COLO668 (cell line): ENCODE measurements around the gene CYP27A1.
"Not testable (repeated sequence)": the region's sequence is repeated elsewhere in the genome, so short reads cannot be mapped to it uniquely, and the experiment has no call there.

ENCODE experiments used
- DNase-seq: peaks from one replicate; lab custom pipeline; 2025; ENCODE audit not compliant: unreplicated experiment; lab: John Stamatoyannopoulos, UW

The CYP27A1 gene

DNA sequence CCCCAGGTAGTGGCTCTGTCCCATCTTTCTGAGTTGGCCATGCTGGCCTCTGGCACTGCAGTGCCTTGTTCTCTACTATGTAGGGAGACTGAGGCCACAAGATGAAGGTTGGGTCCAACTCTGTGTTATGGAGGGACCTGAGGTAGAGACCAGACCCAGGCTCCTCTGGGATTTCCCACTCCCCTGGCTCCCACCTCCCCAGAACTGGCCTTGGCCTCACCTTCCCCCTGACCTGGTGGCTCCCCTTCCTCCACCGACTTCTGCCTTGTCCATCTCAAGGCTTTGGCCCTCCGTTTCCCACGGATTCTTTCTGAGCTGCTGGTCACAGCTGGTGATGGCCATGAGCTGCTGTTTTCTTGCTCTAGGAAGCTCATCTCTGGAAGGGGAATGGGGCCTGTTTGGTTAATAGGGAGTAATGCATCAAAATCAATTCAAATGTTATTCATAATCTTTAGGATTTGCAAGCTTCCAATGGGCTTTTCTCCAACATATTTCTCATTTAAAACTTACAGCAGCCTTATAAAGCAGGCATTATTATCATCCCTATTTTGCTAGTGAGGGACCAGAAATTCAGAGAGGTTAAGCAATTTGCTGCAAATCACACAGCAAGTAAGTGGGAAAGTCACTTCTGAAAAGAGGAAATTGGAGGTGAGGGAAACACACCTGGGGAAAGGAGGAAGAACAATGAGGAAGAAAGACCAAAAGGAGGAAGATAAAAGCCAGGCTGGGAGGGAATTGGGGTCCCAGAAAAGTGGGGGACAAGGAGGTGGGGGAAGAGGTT, 48.8 kb downstream of the CYP27A1 start:
- no peak for DNase-seq

DNA sequence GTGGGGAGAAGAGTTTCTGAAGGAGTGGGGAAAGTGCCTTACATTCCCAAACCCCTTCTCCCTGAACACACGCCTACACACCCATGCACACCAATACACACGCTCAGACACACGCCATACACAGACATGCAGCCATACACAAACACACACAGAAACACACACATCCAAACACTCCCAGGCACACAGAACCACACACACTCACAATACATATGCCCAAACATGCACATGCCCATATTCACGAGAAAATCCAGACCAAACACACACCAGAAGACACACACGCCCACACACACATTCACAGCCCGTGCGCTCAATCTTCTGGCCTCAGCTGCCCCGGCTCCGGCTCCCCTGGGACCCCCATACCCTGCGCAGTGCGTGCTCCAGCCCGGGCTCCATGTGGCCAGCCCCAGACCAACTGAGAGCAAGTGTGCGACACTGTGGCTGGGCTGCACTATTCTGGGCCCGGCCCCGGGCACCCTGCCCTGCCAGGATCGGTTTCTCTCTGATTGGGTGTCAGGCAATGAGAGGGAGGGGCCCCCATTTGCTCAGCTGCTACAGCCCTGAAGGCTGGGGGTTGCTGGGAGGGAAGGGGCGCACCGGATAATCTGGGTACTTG, 49.5 kb downstream of the CYP27A1 start, which contains the start of gene PRKAG3:
PRKAG3 (minus strand) TSS at position 426 of the 613 bp plus-strand sequence.
- DNase-seq, result no peak

DNA sequence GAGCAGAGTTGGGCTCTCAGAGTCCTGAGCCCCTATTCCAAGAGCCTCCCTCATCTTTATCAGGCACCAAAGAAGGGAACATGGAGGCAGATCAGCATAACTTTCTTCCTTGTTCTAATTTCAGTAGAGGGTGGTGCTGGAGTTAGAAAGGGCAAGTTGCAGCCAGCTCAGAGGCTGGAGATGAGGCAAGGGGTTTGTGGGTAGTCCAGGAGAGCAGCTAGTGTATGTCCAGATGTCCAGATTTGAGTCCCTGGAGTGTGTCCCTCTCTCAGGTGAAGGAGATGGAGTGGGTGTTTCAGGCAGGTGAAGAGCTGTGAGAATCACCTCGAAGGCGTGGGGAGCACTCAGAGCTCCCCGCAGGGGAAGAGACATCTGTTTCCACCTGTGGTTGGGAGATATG, 50.1 kb downstream of the CYP27A1 start:
- no peak for DNase-seq

GRCh38 chr2:218832520-218832919, 50.6 kb downstream of the CYP27A1 start:
- DNase-seq, result no peak

DNA sequence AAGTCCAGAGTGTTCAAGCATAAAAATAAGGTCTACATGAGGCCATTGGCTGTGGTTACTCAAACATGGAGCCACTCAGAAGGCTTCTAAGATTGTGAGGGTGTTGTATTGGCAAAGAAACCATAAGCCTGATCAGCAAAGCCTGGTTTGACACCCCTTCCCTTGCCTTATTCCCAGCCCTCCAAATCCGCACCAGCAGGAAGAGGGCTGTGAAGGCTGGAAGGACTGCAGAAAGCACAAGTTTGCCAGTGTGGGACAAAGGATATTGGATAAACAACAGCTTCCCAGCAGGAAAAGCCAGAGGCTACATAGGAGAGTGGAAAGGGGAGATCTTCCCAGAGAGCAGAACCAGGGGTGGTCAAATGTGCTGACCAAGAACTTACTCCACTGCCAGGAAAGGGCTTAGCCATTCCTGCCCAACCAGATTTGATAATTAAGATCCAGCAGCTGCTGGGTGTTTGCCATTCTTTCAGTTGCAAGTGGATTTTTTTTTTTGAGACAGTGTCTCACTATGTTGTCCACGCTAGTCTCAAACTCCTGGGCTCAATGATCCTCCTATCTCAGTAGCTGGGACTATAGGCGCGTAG, 51.2 kb downstream of the CYP27A1 start:
- no peak for DNase-seq

DNA sequence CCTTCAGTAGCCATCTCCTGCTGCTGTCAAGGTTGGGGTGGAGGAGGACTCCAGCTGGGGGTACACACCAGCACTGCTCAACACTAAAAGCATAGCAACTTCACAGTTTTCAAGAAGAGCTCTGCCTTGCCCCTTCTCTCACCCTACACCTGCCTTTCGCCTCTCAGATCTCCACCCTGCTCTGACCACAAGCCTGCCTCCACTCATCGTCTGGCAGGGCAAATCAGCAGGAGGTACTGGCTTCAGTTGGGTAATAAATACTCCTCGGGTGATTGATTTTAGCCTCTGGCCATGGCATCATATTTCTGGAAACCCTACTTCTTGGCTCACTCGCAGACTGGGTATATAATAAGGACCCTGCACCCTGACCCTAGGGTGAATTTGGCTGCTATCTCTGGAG, 52.7 kb downstream of the CYP27A1 start:
- peak; percentile 60 for DNase-seq

DNA sequence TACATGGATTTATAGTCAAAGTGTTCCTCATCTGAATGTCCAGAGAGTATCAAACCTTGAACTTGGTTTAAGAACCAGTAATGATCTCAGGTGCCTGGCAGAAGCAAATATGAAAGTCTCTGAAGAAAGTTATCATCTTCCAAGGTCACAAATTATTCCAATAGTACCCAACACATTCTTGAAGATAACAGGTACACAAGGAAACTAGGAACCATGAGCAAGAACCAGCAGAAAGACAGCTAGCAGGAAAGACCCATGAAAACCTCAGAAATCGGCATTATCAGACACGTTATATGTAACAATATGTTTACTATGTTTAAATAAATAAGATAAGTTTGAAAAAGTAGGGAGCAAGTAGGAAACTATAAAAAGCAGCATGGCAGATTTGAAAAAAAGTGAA, 55.5 kb downstream of the CYP27A1 start:
- no peak for DNase-seq

DNA sequence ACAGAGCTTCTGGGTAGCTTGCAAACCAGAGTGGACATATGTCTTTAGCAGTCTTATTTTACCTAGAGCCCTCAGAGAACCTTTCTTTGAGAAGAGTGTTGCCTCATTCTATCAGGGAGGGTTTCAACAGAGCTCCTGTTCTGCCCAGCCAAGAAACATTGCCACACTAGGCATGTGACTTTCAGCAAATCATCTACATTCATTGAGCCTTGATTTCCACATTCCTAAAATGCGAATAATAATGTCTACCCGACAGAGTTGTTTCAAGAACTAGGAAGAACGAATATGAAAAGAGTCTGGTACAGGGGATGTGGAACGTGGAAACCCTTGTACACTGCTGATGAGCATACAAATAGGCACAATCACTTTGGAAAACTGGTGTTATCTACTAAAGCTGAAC, 57.5 kb downstream of the CYP27A1 start:
- DNase-seq, result no peak

DNA sequence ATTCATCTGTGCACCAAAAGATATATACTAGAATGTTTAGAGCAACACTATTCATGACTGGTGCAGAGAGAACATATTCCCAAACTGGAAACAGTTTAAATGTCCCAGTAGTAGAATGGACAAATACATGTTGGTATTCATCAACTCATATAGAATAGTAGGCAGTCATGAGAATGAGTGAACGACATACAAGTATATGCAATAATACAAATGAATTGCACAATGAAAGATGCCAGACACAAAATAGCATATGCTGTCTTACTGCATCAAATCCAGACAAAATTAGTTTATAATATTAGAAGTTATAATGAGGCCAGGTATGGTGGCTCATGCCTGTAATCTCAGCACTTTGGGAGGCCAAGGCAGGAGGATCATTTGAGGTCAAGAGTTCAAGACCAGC, 57.9 kb downstream of the CYP27A1 start:
- no peak for DNase-seq

- DNase-seq, result not testable (repeated sequence)
Measured at GRCh38 chr2:218844334-218844733, 62.4 kb downstream of the CYP27A1 start.

DNA sequence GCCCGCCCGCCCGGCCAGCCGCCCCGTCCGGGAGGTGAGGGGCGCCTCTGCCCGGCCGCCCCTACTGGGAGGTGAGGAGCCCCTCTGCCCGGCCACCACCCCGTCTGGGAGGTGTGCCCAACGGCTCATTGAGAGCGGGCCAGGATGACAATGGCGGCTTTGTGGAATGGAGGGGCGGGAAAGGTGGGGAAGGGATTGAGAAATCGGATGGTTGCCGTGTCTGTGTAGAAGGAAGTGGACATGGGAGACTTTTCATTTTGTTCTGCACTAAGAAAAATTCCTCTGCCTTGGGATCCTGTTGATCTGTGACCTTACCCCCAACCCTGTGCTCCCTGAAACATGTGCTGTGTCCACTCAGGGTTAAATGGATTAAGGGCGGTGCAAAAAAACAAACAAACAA, 65.0 kb downstream of the CYP27A1 start:
- DNase-seq, result not testable (repeated sequence)

- DNase-seq, result no peak
Measured at GRCh38 chr2:218849721-218850120, 67.8 kb downstream of the CYP27A1 start.

GRCh38 chr2:218850796-218851195, 68.8 kb downstream of the CYP27A1 start:
- DNase-seq, result no peak

- DNase-seq, result no peak
Measured at GRCh38 chr2:218851286-218851685, 69.3 kb downstream of the CYP27A1 start.

GRCh38 chr2:218852911-218853667, 71.1 kb downstream of the CYP27A1 start:
- DNase-seq, result peak; percentile 65

DNA sequence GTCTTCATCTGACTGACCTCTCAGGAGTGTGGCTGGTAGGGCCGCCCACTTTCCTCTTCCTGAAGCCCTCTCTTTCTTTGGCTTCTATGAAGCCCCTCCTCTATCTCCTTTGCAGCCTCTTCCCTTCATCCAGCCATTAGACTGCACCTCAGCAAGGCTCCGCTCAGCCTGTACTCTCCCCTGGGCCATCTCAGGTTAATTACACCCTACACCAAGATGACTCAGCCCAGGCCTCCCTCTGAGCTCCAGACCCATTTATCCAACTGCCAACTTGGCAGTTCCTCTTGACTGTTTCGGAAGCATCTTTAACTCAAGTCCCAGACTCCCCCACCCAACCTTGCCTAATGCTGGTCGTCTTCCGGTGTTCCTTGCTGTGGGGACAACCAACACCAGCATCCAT, 71.8 kb downstream of the CYP27A1 start:
- no peak for DNase-seq

- no peak for DNase-seq
Measured at GRCh38 chr2:218854860-218855259, 72.9 kb downstream of the CYP27A1 start.

GRCh38 chr2:218855305-218856166, 73.6 kb downstream of the CYP27A1 start:
- no peak for DNase-seq

- DNase-seq, result no peak
Measured at GRCh38 chr2:218856167-218856895, 74.4 kb downstream of the CYP27A1 start.

- DNase-seq, result no peak
Measured at GRCh38 chr2:218856896-218857243, 74.9 kb downstream of the CYP27A1 start.
